K562 (cell line): ENCODE results near the gene RASIP1. TPM values are rescaled to one million over a fixed set of nuclear protein-coding genes. Genes with fewer than 3 reads are reported as not detected.

Source experiments
- ATAC-seq: fragments of 200-7000 bp; cut with Tn5 transposase; 3 replicates; pipeline ENCODE4 v1.9.1; 2020; ENCODE audit warnings: moderate library complexity
- BruUV-seq: library from RNA; stranded (reverse); fragments of 400-500 nt; replicated peaks from 2 replicates; lab custom pipeline; 2021; lab: Mats Ljungman, UMichigan
- CTCF ChIA-PET: fragments of 300-600 bp; formaldehyde crosslinking; extraction: SDS; loops from one replicate; lab custom pipeline; 2021; ENCODE audit warnings: low intra/inter-chr PET ratio; lab: Yijun Ruan, JAX
- POLR2A ChIA-PET: fragments of 300-600, 350-650 bp; sonication (Branson Sonifier 250); formaldehyde crosslinking; extraction: SDS; loops from one replicate; lab custom pipeline; 2021; ENCODE audit warnings: antibody characterized with exemption, inconsistent platforms; lab: Yijun Ruan, JAX
- DNase-seq, 4 experiments: peaks; one replicate each; pipeline versions ENCODE4 v3.0.0 to v3.0.0-alpha.2; 2011 to 2018; ENCODE audit warnings: low spot score in 3 of 4, mixed read lengths in 3 of 4; ENCODE audit errors: extremely low read depth in 1 of 4
- FAIRE-seq: peaks from 2 replicates; lab custom pipeline; 2011; peaks lifted over from hg19 to GRCh38; lab: Jason Lieb, UNC
- H2AFZ ChIP-seq: 2 replicates; pipeline ENCODE4 v1.6.0; 2011; ENCODE audit warnings: low read depth, low read length, control low read depth, inconsistent platforms
- H3K27ac ChIP-seq: fragments of 200-600 bp; 3 replicates; pipeline ENCODE4 v1.8.0; 2011; ENCODE audit warnings: low read depth, mild to moderate bottlenecking, control low read depth, inconsistent platforms, low read length, moderate library complexity, mixed read lengths; ENCODE audit errors: extremely low read depth
- H3K27me3 ChIP-seq, 2 experiments: fragments of 300-600 bp in 1 of 2; 2 replicates in 1 of 2; 3 replicates in 1 of 2; pipeline versions ENCODE4 v1.6.0 to v1.8.0; 2011; ENCODE audit warnings: inconsistent platforms in 2 of 2, low read length in 2 of 2, mild to moderate bottlenecking in 1 of 2, mixed read lengths in 1 of 2, moderate library complexity in 1 of 2; ENCODE audit not compliant: control insufficient read depth in 2 of 2, insufficient read depth in 2 of 2
- H3K36me3 ChIP-seq: fragments of 300-600 bp; 3 replicates; pipeline ENCODE4 v1.8.0; 2011; ENCODE audit warnings: mild to moderate bottlenecking, low read length, inconsistent platforms; ENCODE audit not compliant: control insufficient read depth, insufficient read depth
- H3K4me1 ChIP-seq, 2 experiments: fragments of 200-600 bp in 1 of 2; replicated peaks in 1 of 2; 2 replicates in 1 of 2; 3 replicates in 1 of 2; pipeline versions ENCODE4 v1.5.1 to v1.8.0; 2011; ENCODE audit warnings: inconsistent platforms in 2 of 2, low read length in 2 of 2, mild to moderate bottlenecking in 1 of 2, mixed read lengths in 1 of 2, moderate library complexity in 1 of 2; ENCODE audit not compliant: control insufficient read depth in 2 of 2, insufficient read depth in 2 of 2
- H3K4me2 ChIP-seq: 2 replicates; pipeline ENCODE4 v1.6.1; 2011; ENCODE audit warnings: low read length, control low read depth, inconsistent platforms, mixed read lengths; ENCODE audit not compliant: insufficient read depth
- H3K4me3 ChIP-seq: fragments of 200-600 bp; sonication (generic), shearing (Covaris generic); 2 replicates; pipeline ENCODE4 v1.5.1; 2016; ENCODE audit warnings: control low read depth, inconsistent platforms
- H3K79me2 ChIP-seq: fragments of 200-600 bp; 3 replicates; pipeline ENCODE4 v1.8.0; 2011; ENCODE audit warnings: low read length, inconsistent platforms; ENCODE audit not compliant: control insufficient read depth, insufficient read depth
- H3K9ac ChIP-seq, 2 experiments: 2 replicates each; pipeline versions ENCODE4 v1.6.0 to v1.6.1; 2011; ENCODE audit warnings: low read depth in 2 of 2, low read length in 2 of 2, control low read depth in 1 of 2, inconsistent platforms in 1 of 2, mild to moderate bottlenecking in 1 of 2, mixed read lengths in 1 of 2; ENCODE audit not compliant: insufficient read depth in 1 of 2
- H3K9me1 ChIP-seq: one replicate; pipeline ENCODE4 v1.6.0; 2011; ENCODE audit warnings: inconsistent platforms, mild to moderate bottlenecking, low read length, moderate library complexity; ENCODE audit not compliant: control insufficient read depth, insufficient read depth
- H3K9me3 ChIP-seq: replicated peaks from 2 replicates; pipeline ENCODE4 v1.5.1; 2011; ENCODE audit warnings: low read depth, low read length, inconsistent platforms; ENCODE audit not compliant: control insufficient read depth, insufficient read depth
- H4K20me1 ChIP-seq: replicated peaks from 2 replicates; pipeline ENCODE4 v1.6.1; 2011; ENCODE audit warnings: low read length, inconsistent platforms, mixed read lengths; ENCODE audit not compliant: control insufficient read depth, insufficient read depth
- ASH1L ChIP-seq: fragments of 450-650 bp; IDR thresholded peaks from 2 replicates; pipeline ENCODE4 v1.6.1; 2018; ENCODE audit warnings: borderline replicate concordance, mild to moderate bottlenecking, low read depth; ENCODE audit not compliant: partially characterized antibody
- BHLHE40 ChIP-seq: IDR thresholded peaks from 2 replicates; pipeline ENCODE4 v1.6.1; 2011; ENCODE audit warnings: low read length, improper control_type of control experiment
- ETV1 ChIP-seq: fragments of 450-650 bp; conservative IDR thresholded peaks from 2 replicates; pipeline ENCODE4 v1.6.1; 2016; ENCODE audit warnings: missing genetic modification characterization, control low read depth, low read depth, missing compliant biosample characterization
- FOXK1 ChIP-seq: sonication (generic); formaldehyde crosslinking; IDR thresholded peaks from 2 replicates; pipeline ENCODE4 v1.8.0; 2022; ENCODE audit warnings: missing genetic modification reagents, mild to moderate bottlenecking, borderline replicate concordance
- JUN ChIP-seq, 2 experiments: sonication (generic) in 1 of 2; formaldehyde crosslinking in 1 of 2; IDR thresholded peaks; 2 replicates each; pipeline versions ENCODE4 v1.6.1 to v1.8.0; 2012 to 2022; ENCODE audit warnings: borderline replicate concordance in 2 of 2, mild to moderate bottlenecking in 2 of 2, improper control_type of control experiment in 1 of 2, low read depth in 1 of 2, low read length in 1 of 2, missing genetic modification reagents in 1 of 2
- KLF6 ChIP-seq: fragments of 250-450 bp; sonication (Bioruptor Pico); IDR thresholded peaks from 2 replicates; pipeline ENCODE4 v1.4.0; 2020; ENCODE audit warnings: mild to moderate bottlenecking, moderate library complexity, borderline replicate concordance
- MNT ChIP-seq, 2 experiments: fragments of 450-650 bp; conservative IDR thresholded peaks; 2 replicates each; pipeline ENCODE4 v1.6.1; 2017; ENCODE audit warnings: mild to moderate bottlenecking in 2 of 2, moderate library complexity in 2 of 2
- NELFE ChIP-seq: IDR thresholded peaks from 2 replicates; pipeline ENCODE4 v1.6.1; 2011; ENCODE audit warnings: mild to moderate bottlenecking; ENCODE audit not compliant: insufficient read depth, insufficient read length
- SP2 ChIP-seq: IDR thresholded peaks from 2 replicates; pipeline ENCODE4 v1.6.1; 2011; ENCODE audit warnings: mild to moderate bottlenecking, low read depth, low read length, moderate library complexity; ENCODE audit not compliant: poor library complexity, severe bottlenecking; ENCODE audit errors: extremely low read depth
- SRSF3 ChIP-seq: fragments of 200-400 bp; formaldehyde crosslinking; IDR thresholded peaks from 2 replicates; pipeline ENCODE4 v1.6.1; 2016; ENCODE audit warnings: mild to moderate bottlenecking, low read length, moderate library complexity; ENCODE audit not compliant: insufficient read depth
- TBL1XR1 ChIP-seq, 2 experiments: IDR thresholded peaks; 2 replicates each; pipeline ENCODE4 v1.6.1; 2012; ENCODE audit warnings: improper control_type of control experiment in 2 of 2, low read length in 2 of 2, mild to moderate bottlenecking in 1 of 2
- TBP ChIP-seq: optimal IDR thresholded peaks from 2 replicates; pipeline ENCODE3; 2011; ENCODE audit warnings: low read depth, low read length, improper control_type of control experiment
- ZNF277 ChIP-seq: fragments of 250-450 bp; sonication (Bioruptor Pico); IDR thresholded peaks from 2 replicates; pipeline ENCODE4 v1.8.0; 2022; ENCODE audit warnings: inconsistent platforms, mild to moderate bottlenecking, moderate library complexity, borderline replicate concordance
- ZNF584 ChIP-seq: fragments of 200-800 bp; sonication (Bioruptor generic); IDR thresholded peaks from 2 replicates; pipeline ENCODE4 v1.6.1; 2016; ENCODE audit warnings: low read depth, mild to moderate bottlenecking, missing genetic modification characterization, missing compliant biosample characterization
- ZNF75A ChIP-seq: fragments of 450-650 bp; formaldehyde crosslinking; IDR thresholded peaks from 2 replicates; pipeline ENCODE4 v1.4.0; 2020; ENCODE audit warnings: mild to moderate bottlenecking
- WGBS: fragments of 100-300 bp; shearing (Covaris generic); methylation state at CpG from one replicate; pipeline ENCODE4 v1.1.6; 2016; ENCODE audit warnings: low coverage, mixed read lengths; ENCODE audit not compliant: insufficient coverage; ENCODE audit errors: missing lambda C conversion rate; 5-methylcytosine and 5-hydroxymethylcytosine counted together
- in situ Hi-C: fragments of 300-500 bp; cut with MboI; formaldehyde crosslinking; loops from 4 replicates; pipeline ENCODE4 v1.15.0; 2018; ENCODE audit warnings: inconsistent platforms, mixed read lengths
- intact Hi-C: fragments of 100-400 bp; cut with micrococcal nuclease; formaldehyde crosslinking; loops from 2 replicates; pipeline ENCODE4 v1.14.2; 2022
- polyA plus RNA-seq, 8 experiments: library from polyadenylated mRNA; depleted of rRNA in 4 of 8; stranded (reverse) in 5 of 8; unstranded in 3 of 8; fragments of >200 nt; fragmentation: Nextera tagmentation in 2 of 8; fragmentation: Illumina TruSeq in 1 of 8; extraction: Ambion mirVana in 2 of 8; extraction: Trizol in 1 of 8; gene quantifications; 2 replicates each; pipeline versions ENCODE4 v1.2.1 to v1.2.3, GENCODE V29; 2011 to 2014; ENCODE audit warnings: inconsistent platforms in 1 of 8, missing spikeins in 1 of 8
- total RNA-seq, 7 experiments: library from RNA; depleted of rRNA in 6 of 7; stranded (reverse); fragments of >200 nt in 6 of 7; fragmentation: Illumina TruSeq in 2 of 7; extraction: Trizol in 2 of 7; gene quantifications; 2 replicates each; pipeline versions ENCODE4 v1.2.1 to v1.2.3, GENCODE V29; 2011 to 2021; ENCODE audit warnings: low replicate concordance in 1 of 7

Gene RASIP1
- total and polyA plus RNA-seq, 9 of the 15 experiments (the other 6 are each of a cell fraction or from before 2014, with no cell fraction given): 0.20 to 4.7 (median 1.5) TPM

- POLR2A ChIA-PET: interaction anchor here (0.6 to 2.7 kb wide), 7 partner anchors 10 to 184 kb away, joined by 3 to 10 read pairs (median 3); no protein-coding TSS in a partner anchor
- FAIRE-seq (peak; percentile 93), ATAC-seq (peak; percentile 65)
- TF ChIP-seq KLF6 (CRISPR knock-in tag) (no peak), SP2 (no peak), BHLHE40 (no peak), MNT (conservative IDR thresholded peaks at IDR 0.05) (peak; percentile 74 to 87), TBP (no peak), ASH1L (no peak), SRSF3 (no peak), ZNF277 (CRISPR knock-in tag) (no peak), ZNF75A (no peak), TBL1XR1 (IDR thresholded peaks at IDR 0.05; ENCODE audit: low read length in 2 of 2) (0 out of 4 replicates have a peak, but pooled peaks of 1 of the 2 experiments have one; percentile 8), ETV1 (tag) (no peak), ZNF584 (CRISPR knock-in tag) (no peak), JUN (IDR thresholded peaks at IDR 0.05; ENCODE audit: borderline replicate concordance, low read depth, low read length) (no peak), JUN (CRISPR knock-in tag; IDR thresholded peaks at IDR 0.05; ENCODE audit: borderline replicate concordance) (no peak), FOXK1 (CRISPR knock-in tag) (no peak), NELFE (no peak)
Measured at GRCh38 chr19:48737360-48737998, 2.9 kb downstream of the RASIP1 start.

More at GRCh38 chr19:48737360-48737998, 2.9 kb downstream of the RASIP1 start:
- peak overlapping the region; percentile 83 for H3K4me2 ChIP-seq
- H3K9me3 ChIP-seq: no peaks in the 10 kb centered on the region
- peak overlapping the region; percentile 70 to 81 for H3K9ac ChIP-seq
- peak overlapping the region; percentile 41 for H3K4me3 ChIP-seq
- H3K79me2 ChIP-seq: peaks cover 8% of the 10 kb centered on the region; the same call in 2 of the 3 replicates
- no peaks in the 10 kb centered on the region for H3K36me3 ChIP-seq
- H4K20me1 ChIP-seq: no peaks in the 10 kb centered on the region
- in situ Hi-C loops (no loop called here), intact Hi-C loops (loop anchor here (5.0 kb wide), 1 partner anchor 90 kb away; the partner anchor contains the start of gene CA11)
- 2% methylated on average over 17 of the region's 22 CpGs for WGBS
- no TSS peak for BruUV-seq
- H3K27me3 ChIP-seq: no peaks in the 10 kb centered on the region
- CTCF ChIA-PET: no interaction called here
- peak; percentile 89 to 95 (median 92) for DNase-seq
- peak overlapping the region; percentile 99 for H2AFZ ChIP-seq
- H3K9me1 ChIP-seq: peaks cover 3% of the 10 kb centered on the region
- H3K27ac ChIP-seq: peak overlapping the region; percentile 83
- H3K4me1 ChIP-seq: peaks cover 43 to 56% of the 10 kb centered on the region in 2 experiments
